ENCODE measurements around the gene MYBPC1. TPM values are rescaled to one million over a fixed set of nuclear protein-coding genes. Genes with fewer than 3 reads are reported as not detected.

The MYBPC1 gene
- polyA plus RNA-seq, 1 of the 3 experiments (the other 2 are of a cell fraction), result not detected

DNA sequence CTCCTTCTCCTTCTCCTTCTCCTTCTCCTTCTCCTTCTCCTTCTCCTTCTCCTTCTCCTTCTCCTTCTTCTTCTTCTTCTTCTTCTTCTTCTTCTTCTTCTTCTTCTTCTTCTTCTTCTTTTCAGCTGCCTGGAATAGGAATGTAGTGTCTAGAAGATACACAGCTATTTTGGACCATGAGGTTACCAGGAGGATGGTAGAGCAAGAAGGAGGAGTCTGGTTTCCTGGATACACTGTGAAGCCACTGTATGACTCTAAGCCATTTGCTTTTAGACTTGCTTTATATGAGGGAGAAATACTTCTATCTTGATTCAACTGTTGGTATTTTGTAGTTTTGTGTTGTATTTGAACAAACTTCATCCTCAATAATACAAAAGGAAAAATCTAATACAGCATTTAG, 3.0 kb upstream of the MYBPC1 start:
- H3K36me3 ChIP-seq (replicated peaks in 1 of 2; ENCODE audit: control insufficient read depth in 1 of 2, insufficient read depth in 2 of 2, low read length in 1 of 2), result no peaks in the 10 kb centered on the region
- H3K27me3 ChIP-seq (ENCODE audit: insufficient read depth), result peaks cover 6% of the 10 kb centered on the region; the same call in 1 of the 2 replicates
- no peaks in the 10 kb centered on the region for H3K9me2 ChIP-seq
- CTCF ChIA-PET, result no interaction called here
- H3F3A ChIP-seq (replicated peaks; ENCODE audit: insufficient read depth), result no peaks in the 10 kb centered on the region
- TF ChIP-seq NFIC (IDR thresholded peaks at IDR 0.05; ENCODE audit: borderline replicate concordance), result no peak
- TF ChIP-seq ELF1 (IDR thresholded peaks at IDR 0.05), result no peak
- TF ChIP-seq, protein P1, sequence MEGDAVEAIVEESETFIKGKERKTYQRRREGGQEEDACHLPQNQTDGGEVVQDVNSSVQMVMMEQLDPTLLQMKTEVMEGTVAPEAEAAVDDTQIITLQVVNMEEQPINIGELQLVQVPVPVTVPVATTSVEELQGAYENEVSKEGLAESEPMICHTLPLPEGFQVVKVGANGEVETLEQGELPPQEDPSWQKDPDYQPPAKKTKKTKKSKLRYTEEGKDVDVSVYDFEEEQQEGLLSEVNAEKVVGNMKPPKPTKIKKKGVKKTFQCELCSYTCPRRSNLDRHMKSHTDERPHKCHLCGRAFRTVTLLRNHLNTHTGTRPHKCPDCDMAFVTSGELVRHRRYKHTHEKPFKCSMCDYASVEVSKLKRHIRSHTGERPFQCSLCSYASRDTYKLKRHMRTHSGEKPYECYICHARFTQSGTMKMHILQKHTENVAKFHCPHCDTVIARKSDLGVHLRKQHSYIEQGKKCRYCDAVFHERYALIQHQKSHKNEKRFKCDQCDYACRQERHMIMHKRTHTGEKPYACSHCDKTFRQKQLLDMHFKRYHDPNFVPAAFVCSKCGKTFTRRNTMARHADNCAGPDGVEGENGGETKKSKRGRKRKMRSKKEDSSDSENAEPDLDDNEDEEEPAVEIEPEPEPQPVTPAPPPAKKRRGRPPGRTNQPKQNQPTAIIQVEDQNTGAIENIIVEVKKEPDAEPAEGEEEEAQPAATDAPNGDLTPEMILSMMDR (IDR thresholded peaks at IDR 0.05), result no peak
- no peak for TF ChIP-seq JUND (IDR thresholded peaks at IDR 0.05)
- TF ChIP-seq RXRA (IDR thresholded peaks at IDR 0.05; ENCODE audit: borderline replicate concordance, low read depth), result no peak
- TF ChIP-seq, protein P2, sequence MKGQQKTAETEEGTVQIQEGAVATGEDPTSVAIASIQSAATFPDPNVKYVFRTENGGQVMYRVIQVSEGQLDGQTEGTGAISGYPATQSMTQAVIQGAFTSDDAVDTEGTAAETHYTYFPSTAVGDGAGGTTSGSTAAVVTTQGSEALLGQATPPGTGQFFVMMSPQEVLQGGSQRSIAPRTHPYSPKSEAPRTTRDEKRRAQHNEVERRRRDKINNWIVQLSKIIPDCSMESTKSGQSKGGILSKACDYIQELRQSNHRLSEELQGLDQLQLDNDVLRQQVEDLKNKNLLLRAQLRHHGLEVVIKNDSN (IDR thresholded peaks at IDR 0.05; ENCODE audit: borderline replicate concordance, low read depth), result no peak
- TF ChIP-seq GATA2 (CRISPR knock-in tag; IDR thresholded peaks at IDR 0.05), result no peak
- no peak for TF ChIP-seq MEF2A (IDR thresholded peaks at IDR 0.05; ENCODE audit: borderline replicate concordance, low read depth)
- TF ChIP-seq, protein P3, sequence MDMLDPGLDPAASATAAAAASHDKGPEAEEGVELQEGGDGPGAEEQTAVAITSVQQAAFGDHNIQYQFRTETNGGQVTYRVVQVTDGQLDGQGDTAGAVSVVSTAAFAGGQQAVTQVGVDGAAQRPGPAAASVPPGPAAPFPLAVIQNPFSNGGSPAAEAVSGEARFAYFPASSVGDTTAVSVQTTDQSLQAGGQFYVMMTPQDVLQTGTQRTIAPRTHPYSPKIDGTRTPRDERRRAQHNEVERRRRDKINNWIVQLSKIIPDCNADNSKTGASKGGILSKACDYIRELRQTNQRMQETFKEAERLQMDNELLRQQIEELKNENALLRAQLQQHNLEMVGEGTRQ (IDR thresholded peaks at IDR 0.05; ENCODE audit: borderline replicate concordance, low read depth, low read length), result no peak
- no peak for TF ChIP-seq RAD21 (IDR thresholded peaks at IDR 0.05; ENCODE audit: low read length)
- TF ChIP-seq RFX5 (IDR thresholded peaks at IDR 0.05; ENCODE audit: low read length), result no peak
- H3K27ac ChIP-seq (ENCODE audit: low read depth in 2 of 2, low read length in 1 of 2), result no peak overlapping the region
- H3K4me2 ChIP-seq, result no peak overlapping the region
- no peak overlapping the region for H2AFZ ChIP-seq (ENCODE audit: low read depth)
- no peaks in the 10 kb centered on the region for H3K9me3 ChIP-seq
- no peak overlapping the region for H3K9ac ChIP-seq
- no peak overlapping the region for H3K4me3 ChIP-seq (ENCODE audit: low read depth in 2 of 2, low read length in 1 of 2)
- H3K79me2 ChIP-seq (ENCODE audit: insufficient read depth), result no peaks in the 10 kb centered on the region
- no peaks in the 10 kb centered on the region for H4K20me1 ChIP-seq (ENCODE audit: insufficient read depth)
- no peaks in the 10 kb centered on the region for H3K4me1 ChIP-seq (ENCODE audit: control insufficient read depth in 1 of 2, insufficient read depth in 2 of 2, low read depth in 1 of 2, low read length in 1 of 2)
- no peak for DNase-seq
- POLR2A ChIA-PET, result no interaction called here

DNA sequence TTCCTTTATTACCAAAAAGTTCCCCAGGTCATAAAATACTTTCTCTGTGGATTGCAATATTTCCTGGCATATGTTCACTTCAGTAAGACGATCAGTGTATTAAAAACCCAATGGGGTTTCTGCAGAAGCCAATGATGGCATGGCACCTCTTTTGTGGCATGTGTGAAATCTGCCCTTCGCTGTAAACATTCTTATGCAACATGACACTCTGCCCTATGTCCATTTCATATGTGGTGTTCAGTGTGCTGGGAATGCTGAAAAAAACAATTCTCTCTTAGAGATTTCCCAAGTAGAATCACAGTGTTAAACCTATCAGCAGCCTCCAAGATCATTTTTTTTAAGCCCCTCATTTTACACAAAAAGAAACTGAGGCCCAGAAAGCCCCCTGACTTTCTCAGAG, 2.3 kb upstream of the MYBPC1 start:
- H3F3A ChIP-seq (replicated peaks; ENCODE audit: insufficient read depth), result no peaks in the 10 kb centered on the region
- H3K4me2 ChIP-seq, result no peak overlapping the region
- H3K4me3 ChIP-seq (ENCODE audit: low read depth in 2 of 2, low read length in 1 of 2), result no peak overlapping the region
- H3K4me1 ChIP-seq (ENCODE audit: control insufficient read depth in 1 of 2, insufficient read depth in 2 of 2, low read depth in 1 of 2, low read length in 1 of 2), result no peaks in the 10 kb centered on the region
- DNase-seq, result no peak
- H4K20me1 ChIP-seq (ENCODE audit: insufficient read depth), result no peaks in the 10 kb centered on the region
- no peak overlapping the region for H3K9ac ChIP-seq
- POLR2A ChIA-PET, result no interaction called here
- no peaks in the 10 kb centered on the region for H3K9me3 ChIP-seq
- 5% methylated on average over 2 of the region's 2 CpGs for WGBS (ENCODE audit: low lambda C conversion rate)
- no peaks in the 10 kb centered on the region for H3K9me2 ChIP-seq
- H3K79me2 ChIP-seq (ENCODE audit: insufficient read depth), result no peaks in the 10 kb centered on the region
- H3K27me3 ChIP-seq (ENCODE audit: insufficient read depth), result peaks cover 6% of the 10 kb centered on the region; the same call in 1 of the 2 replicates
- CTCF ChIA-PET, result no interaction called here
- H3K27ac ChIP-seq (ENCODE audit: low read depth in 2 of 2, low read length in 1 of 2), result no peak overlapping the region
- H3K36me3 ChIP-seq (replicated peaks in 1 of 2; ENCODE audit: control insufficient read depth in 1 of 2, insufficient read depth in 2 of 2, low read length in 1 of 2), result no peaks in the 10 kb centered on the region
- no peak for TF ChIP-seq MXI1 (IDR thresholded peaks at IDR 0.05; ENCODE audit: low read depth, low read length)
- no peak for TF ChIP-seq MEF2A (IDR thresholded peaks at IDR 0.05; ENCODE audit: borderline replicate concordance, low read depth)
- TF ChIP-seq EZH2phosphoT487 (IDR thresholded peaks at IDR 0.05; ENCODE audit: borderline replicate concordance, low read depth), result no peak
- H2AFZ ChIP-seq (ENCODE audit: low read depth), result no peak overlapping the region

Data from SK-N-SH (cell line).